Measurements from ENCODE around the gene ADAMTS17. TPM values are rescaled to one million over a fixed set of nuclear protein-coding genes. Genes with fewer than 3 reads are reported as not detected.

ADAMTS17 gene
- total RNA-seq, 1 donor from 2014 or later = 0.40 TPM

- DNase-seq (ENCODE audit: low read depth in 2 of 2) = no peak
These were observed 31.1 kb downstream of the ADAMTS17 start for GRCh38 chr15:100310513-100311153.

- DNase-seq (ENCODE audit: low read depth in 2 of 2) = no peak
These were observed 31.8 kb downstream of the ADAMTS17 start for GRCh38 chr15:100310041-100310405.

GRCh38 chr15:100309109-100310040, 32.4 kb downstream of the ADAMTS17 start:
- no peak for DNase-seq (ENCODE audit: low read depth in 2 of 2)

GRCh38 chr15:100308608-100309007, 33.2 kb downstream of the ADAMTS17 start:
- DNase-seq (ENCODE audit: low read depth in 2 of 2) = no peak

- DNase-seq (ENCODE audit: low read depth in 2 of 2) = no peak
These were observed 33.6 kb downstream of the ADAMTS17 start for GRCh38 chr15:100308213-100308600.

GRCh38 chr15:100307241-100308212, 34.2 kb downstream of the ADAMTS17 start:
- DNase-seq (ENCODE audit: low read depth in 2 of 2) = no peak

- no peak for DNase-seq (ENCODE audit: low read depth in 2 of 2)
These were observed 35.7 kb downstream of the ADAMTS17 start for GRCh38 chr15:100306098-100306497.

GRCh38 chr15:100301910-100302431, 39.8 kb downstream of the ADAMTS17 start:
- DNase-seq (ENCODE audit: low read depth in 2 of 2) = no peak

- no peak for DNase-seq (ENCODE audit: low read depth in 2 of 2)
These were observed 43.5 kb downstream of the ADAMTS17 start for GRCh38 chr15:100298257-100298656.

- DNase-seq (ENCODE audit: low read depth in 2 of 2) = no peak
These were observed 44.0 kb downstream of the ADAMTS17 start for GRCh38 chr15:100297812-100298211.

- no peak for DNase-seq (ENCODE audit: low read depth in 2 of 2)
These were observed 45.7 kb downstream of the ADAMTS17 start for GRCh38 chr15:100295939-100296565.

- no peak for DNase-seq (ENCODE audit: low read depth in 2 of 2)
These were observed 49.8 kb downstream of the ADAMTS17 start for GRCh38 chr15:100292010-100292409.

- no peak for DNase-seq (ENCODE audit: low read depth in 2 of 2)
These were observed 50.7 kb downstream of the ADAMTS17 start for GRCh38 chr15:100291106-100291505.

GRCh38 chr15:100285641-100286295, 56.0 kb downstream of the ADAMTS17 start:
- no peak for DNase-seq (ENCODE audit: low read depth in 2 of 2)

GRCh38 chr15:100284701-100285100, 57.1 kb downstream of the ADAMTS17 start:
- DNase-seq (ENCODE audit: low read depth in 2 of 2) = no peak

- DNase-seq (ENCODE audit: low read depth in 2 of 2) = no peak
These were observed 57.6 kb downstream of the ADAMTS17 start for GRCh38 chr15:100284191-100284590.

- no peak for DNase-seq (ENCODE audit: low read depth in 2 of 2)
These were observed 60.5 kb downstream of the ADAMTS17 start for GRCh38 chr15:100281096-100281917.

GRCh38 chr15:100279849-100280248, 61.9 kb downstream of the ADAMTS17 start:
- no peak for DNase-seq (ENCODE audit: low read depth in 2 of 2)

GRCh38 chr15:100279446-100279845, 62.3 kb downstream of the ADAMTS17 start:
- DNase-seq (ENCODE audit: low read depth in 2 of 2) = no peak
